HG03025 (cell line): ENCODE data around the gene CCL7.

Source experiments
- ATAC-seq: cut with Tn5 transposase; IDR thresholded peaks from one replicate; pipeline ENCODE4 v1.9.1; 2021; ENCODE audit warnings: mild to moderate bottlenecking, moderate library complexity; ENCODE audit not compliant: unreplicated experiment, low FRiP score

Gene CCL7

GRCh38 chr17:34246446-34246845 is 23.6 kb upstream of the CCL7 start:
- no peak for ATAC-seq

GRCh38 chr17:34246881-34247280 is 23.1 kb upstream of the CCL7 start:
- ATAC-seq: no peak

GRCh38 chr17:34248511-34249024 is 21.5 kb upstream of the CCL7 start:
- ATAC-seq: no peak

GRCh38 chr17:34249061-34249460 is 21.0 kb upstream of the CCL7 start:
- no peak for ATAC-seq

- ATAC-seq: no peak
Observed at GRCh38 chr17:34249478-34249877, 20.5 kb upstream of the CCL7 start.

- ATAC-seq: no peak
Observed at GRCh38 chr17:34251186-34251585, 18.8 kb upstream of the CCL7 start.

GRCh38 chr17:34252095-34252443 is 18.0 kb upstream of the CCL7 start:
- ATAC-seq: no peak

GRCh38 chr17:34252444-34253138 is 17.4 kb upstream of the CCL7 start:
- no peak for ATAC-seq

- ATAC-seq: no peak
Observed at GRCh38 chr17:34253139-34253525, 16.9 kb upstream of the CCL7 start.

- ATAC-seq: no peak
Observed at GRCh38 chr17:34254146-34254545, 15.9 kb upstream of the CCL7 start.

GRCh38 chr17:34254651-34255380 is 15.2 kb upstream of the CCL7 start, which contains the start of gene CCL2:
Gene CCL2 (plus strand): TSS chr17:34255285. CDS start chr17:34255350, 65 bp downstream.
- ATAC-seq: no peak

- no peak for ATAC-seq
Observed at GRCh38 chr17:34255381-34255732, 14.7 kb upstream of the CCL7 start.

GRCh38 chr17:34255841-34256240 is 14.2 kb upstream of the CCL7 start:
- ATAC-seq: no peak

- no peak for ATAC-seq
Observed at GRCh38 chr17:34257299-34257985, 12.6 kb upstream of the CCL7 start.

- ATAC-seq: no peak
Observed at GRCh38 chr17:34257986-34258326, 12.1 kb upstream of the CCL7 start.

- no peak for ATAC-seq
Observed at GRCh38 chr17:34259146-34259545, 10.9 kb upstream of the CCL7 start.

- no peak for ATAC-seq
Observed at GRCh38 chr17:34260861-34261260, 9.2 kb upstream of the CCL7 start.

GRCh38 chr17:34261568-34262337 is 8.3 kb upstream of the CCL7 start:
- no peak for ATAC-seq

- ATAC-seq: no peak
Observed at GRCh38 chr17:34265711-34266110, 4.3 kb upstream of the CCL7 start.

- no peak for ATAC-seq
Observed at GRCh38 chr17:34275881-34276280, 5.9 kb downstream of the CCL7 start.

GRCh38 chr17:34276826-34277225 is 6.8 kb downstream of the CCL7 start:
- ATAC-seq: no peak
